Fibroblast of peridontal ligament (primary cell): ENCODE data around the gene PTPRD.
A peak's percentile ranks its signal among the peaks of the same experiment; 100 is the strongest.
"Not testable (repeated sequence)": the region's sequence is repeated elsewhere in the genome, so short reads cannot be mapped to it uniquely, and the experiment has no call there.

ENCODE experiments used
- DNase-seq: peaks from one replicate; pipeline ENCODE4 v3.0.0-alpha.2; 2010; ENCODE audit errors: extremely low read depth

The PTPRD gene

DNA sequence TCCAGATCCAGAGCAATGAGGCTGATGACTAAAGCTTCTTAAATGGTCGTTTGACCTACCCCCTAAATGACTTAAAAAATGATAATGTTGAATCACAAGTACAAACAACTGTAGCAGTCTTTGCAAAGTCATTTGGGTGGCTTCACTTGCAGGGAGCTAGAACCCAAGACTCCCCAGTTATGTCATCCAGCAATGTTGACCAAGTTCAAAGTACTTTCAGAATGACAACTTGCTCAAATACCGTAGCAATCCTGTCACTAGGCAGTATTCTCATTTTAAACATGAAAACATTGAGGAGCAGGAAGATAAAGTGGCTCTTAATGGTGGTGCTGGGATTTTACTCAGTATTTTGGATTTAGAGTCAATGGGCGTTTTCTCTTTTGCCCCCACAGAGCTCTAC lies 1596.2 kb downstream of the PTPRD start:
- no peak for DNase-seq

DNA sequence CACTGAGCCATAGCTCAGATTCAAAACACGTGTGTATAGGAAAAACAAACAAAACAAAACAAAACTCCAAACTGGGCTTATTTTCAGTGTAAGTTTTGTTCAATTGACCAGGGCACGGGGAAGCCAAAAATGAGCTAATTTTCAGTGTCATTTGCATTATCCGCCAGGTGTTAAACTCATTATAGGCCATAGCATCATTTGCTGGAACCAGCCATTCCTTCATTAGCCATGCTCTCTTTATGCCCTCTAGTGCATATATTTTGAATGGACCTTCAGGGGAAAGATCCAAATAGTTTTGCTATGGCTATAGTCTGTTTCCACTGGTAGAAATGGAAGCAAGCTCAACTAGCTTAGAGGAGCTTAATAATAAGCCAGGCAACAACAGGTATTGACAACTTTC lies 1608.0 kb downstream of the PTPRD start:
- no peak for DNase-seq

DNA sequence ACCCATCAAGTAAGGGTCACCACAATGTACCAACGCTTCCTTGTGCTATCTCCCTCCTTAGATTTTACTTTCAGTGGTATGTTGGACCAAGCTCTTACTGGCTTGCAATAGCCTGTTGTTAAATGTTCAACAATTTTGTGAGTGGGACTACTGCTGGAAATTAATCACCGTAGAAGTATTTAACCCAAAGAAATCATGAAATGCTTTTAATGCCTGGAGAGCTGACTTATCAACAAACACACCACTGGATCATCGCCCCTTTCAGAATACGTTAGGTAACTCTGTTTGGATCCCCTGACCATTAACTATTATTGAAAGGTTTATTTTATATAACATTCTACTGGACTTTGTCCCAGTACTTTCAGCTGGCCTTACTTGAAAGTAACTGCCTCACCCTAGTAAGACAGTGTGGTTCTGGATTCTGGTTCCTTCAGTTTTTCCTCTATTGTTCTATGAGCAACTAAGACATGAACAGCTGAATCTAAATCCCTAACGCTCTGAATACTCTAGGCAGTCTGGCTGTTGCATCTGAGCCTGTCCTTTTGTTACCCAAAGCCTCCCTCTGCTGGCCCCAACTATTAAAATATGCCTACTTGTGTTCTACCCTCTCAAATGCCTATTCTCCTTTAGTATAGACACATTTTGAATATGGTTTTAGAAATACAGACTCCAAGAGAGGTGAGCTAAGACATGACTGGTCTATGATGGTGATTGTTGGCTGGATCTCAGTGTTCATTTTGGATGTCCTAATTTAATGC lies 1609.8 kb downstream of the PTPRD start:
- peak; percentile 19 for DNase-seq

DNA sequence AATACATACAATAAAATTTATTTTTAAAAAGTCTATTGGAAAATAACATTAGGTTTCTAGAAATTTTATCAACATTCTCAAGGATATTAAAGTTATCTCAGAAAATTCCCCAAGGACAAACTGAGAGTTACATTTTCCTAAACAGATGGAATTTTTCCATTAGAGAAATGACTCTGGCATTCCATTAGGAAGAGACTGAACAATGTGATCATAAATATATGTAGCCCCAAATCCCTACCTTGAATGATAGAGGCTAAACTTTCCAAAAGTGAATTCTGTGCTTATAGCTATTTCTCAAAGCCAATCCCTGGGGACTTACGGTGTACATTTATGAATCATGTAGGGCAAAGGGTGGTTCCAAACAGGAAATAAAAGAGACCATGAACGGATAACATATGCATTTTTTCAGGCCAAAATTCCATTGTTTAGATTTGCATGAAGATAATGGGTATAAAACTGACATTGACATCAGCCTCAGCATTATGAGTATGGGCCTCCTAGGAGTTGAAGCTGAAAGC lies 1632.2 kb downstream of the PTPRD start:
- no peak for DNase-seq

DNA sequence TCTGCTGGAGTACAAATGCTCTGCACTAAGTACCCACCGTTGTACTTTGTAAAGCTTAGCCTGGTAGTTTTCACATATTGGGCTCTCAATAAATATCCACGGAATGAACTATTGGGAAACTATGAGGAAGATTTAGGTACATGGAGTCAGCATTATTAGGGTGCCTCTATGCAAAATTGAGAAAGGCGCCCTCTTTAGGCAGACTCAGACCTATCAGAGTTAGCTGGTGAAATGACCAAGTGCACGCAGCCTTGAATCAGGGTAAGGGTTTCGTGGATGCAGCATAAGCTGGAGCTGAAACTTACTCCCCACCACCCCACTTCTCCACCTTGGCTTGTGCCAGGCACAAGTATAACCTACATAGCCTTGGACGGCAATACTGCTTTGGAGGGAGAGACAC lies 1634.5 kb downstream of the PTPRD start:
- DNase-seq, result no peak

DNA sequence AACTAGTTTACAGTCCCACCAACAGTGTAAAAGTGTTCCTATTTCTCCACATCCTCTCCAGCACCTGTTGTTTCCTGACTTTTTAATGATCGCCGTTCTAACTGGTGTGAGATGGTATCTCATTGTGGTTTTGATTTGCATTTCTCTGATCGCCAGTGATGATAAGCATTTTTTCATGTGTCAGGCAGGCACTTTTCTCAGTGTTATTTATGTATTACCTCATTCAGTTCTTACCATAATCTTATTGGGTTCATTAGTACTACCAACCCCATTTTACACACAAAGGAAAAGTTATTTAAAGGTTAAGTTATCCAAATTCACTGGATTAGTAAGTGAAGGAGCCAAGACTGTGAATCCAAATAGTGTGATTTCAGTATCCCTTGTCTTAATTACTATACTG lies 1644.5 kb downstream of the PTPRD start:
- DNase-seq, result not testable (repeated sequence)

DNA sequence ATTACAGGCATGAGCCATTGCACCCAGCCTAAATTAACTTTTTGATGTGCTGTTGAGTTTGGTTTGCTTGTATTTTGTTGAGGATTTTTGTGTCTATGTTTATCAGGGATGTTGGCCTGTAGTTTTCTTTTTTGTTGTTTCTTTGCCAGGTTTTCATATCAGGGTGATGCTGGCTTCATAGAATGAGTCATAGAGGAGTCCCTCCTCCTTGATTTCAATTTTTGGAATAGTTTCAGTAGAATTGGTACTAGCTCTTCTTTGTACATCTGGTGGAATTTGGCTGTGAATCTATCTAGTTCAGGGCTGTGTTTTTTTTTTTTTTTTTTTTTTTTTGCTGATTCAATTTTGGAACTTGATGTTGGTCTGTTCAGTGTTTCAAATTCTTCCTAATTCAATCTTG lies 1648.9 kb downstream of the PTPRD start:
- DNase-seq, result no peak

DNA sequence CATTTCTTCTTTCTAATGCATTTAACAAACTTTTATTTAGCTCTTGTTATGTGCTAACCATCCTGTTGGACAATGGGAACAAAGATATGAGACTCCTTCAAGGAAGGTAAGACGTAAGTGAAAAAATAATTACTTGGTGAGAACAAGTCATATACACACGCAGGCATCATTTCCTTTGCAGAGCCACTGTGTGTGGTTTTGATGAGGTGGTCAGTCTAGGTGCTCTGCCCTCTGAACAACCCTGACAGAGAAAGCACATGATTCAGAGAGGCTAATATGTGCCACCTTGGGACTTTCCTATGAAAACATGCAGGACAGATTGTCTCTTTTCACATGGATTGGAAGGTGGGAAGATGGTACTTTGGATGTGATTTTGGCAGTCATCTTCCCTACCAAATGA lies 1650.7 kb downstream of the PTPRD start:
- DNase-seq, result no peak

DNA sequence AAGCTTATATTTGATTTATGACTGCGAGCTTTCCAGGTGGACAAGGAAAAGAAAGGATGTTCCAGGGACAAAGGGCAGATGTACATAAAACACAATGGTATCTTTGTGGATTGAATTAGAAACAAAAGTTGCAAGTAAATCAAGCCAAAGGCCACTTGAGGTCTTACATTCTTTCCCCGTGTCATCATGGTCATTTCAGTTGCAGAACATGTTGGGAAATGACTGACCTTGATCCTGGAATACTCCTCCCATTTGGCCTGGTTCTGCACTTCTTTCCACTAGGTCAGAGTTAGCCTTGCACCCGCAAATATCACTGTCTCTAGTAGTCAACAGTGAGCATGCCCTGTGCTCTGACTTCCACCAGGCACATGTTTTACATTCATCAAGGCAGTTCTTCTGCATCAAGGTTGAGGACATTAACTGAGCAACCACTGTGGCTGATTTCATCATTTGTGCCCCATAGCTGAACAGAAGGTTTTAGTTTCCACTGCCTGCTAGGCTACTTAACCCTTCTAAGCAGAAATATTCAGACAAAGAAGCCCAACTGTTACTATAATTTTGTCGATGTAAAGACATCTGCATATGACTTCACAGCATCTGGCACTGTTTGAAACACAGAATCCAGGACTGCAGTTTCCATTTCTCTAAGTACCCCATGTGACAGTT lies 1651.5 kb downstream of the PTPRD start:
- peak; percentile 1 for DNase-seq

DNA sequence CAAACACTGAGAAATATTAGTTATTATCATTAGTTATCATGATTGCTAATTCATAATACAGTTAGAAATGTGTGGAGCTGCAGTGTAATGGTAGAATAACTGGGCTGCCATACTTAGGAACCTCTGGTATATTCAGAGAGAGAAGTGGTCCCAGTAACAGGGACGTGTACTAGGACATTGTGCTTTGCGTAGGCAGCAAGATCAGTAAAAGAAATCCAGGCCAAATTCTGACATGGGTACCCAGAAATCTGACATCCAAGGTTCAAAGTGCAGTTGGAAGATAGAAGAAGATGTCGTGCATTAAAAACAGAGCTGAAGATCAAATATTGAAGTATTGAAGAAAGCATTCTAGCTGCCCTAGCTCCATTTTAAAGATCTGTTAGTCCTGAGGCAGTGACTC lies 1652.5 kb downstream of the PTPRD start:
- no peak for DNase-seq

DNA sequence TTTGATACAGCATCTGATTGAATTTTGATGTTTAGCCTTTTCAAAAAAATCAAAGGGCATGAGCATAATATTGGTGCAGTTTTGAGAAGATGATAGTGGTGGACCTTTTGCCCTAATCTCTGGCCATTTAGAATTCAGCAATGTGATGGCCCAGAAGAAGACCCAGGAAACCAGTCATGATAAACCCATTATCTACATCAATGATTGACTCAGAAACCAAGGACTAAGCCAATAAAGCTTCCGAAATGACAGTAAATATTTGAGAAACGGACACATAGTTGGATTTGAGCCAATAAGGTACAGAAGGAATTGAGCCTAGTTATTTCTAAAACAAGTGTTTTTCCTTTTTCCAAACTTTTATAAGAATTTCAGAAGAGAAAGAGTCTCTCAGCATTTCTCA lies 1654.4 kb downstream of the PTPRD start:
- DNase-seq, result no peak

DNA sequence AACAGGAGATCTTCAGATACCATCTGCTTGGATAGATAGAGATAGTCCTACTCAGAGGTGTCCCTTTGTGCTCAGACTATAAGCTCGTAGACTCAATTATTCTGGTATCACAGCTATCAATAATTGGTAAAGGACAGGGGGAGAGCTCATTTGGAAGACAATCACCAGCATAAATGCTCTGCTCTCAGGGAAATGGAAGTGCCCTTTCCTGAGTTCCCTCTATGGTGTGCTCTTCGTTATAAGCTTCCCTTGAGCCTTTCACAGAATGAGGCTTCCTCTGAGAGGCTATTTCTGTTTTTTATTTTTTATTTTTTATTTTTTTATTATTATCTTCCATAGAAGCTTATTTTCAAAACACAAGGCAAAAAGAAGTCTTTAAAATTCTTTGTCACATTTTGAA lies 1657.5 kb downstream of the PTPRD start:
- DNase-seq, result no peak

DNA sequence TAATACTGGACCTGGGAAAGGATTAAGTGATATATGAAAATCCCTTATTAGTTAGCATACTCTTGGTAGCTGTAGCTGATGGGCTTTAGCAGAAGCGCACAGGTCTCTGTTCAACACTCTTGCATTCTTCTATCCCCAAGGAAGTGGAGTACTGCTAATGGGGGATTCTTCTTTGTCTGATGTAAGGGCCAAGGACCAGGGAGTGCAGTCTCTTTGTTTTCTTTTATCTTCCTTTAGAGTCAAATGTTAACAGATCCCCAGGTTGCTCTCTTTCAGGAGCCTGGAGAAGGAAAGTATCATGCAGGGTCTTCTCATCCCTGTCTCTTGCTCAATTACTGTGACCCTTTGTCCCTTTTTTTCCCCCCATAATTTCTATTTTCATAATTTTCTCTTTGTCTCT lies 1666.3 kb downstream of the PTPRD start:
- no peak for DNase-seq

DNA sequence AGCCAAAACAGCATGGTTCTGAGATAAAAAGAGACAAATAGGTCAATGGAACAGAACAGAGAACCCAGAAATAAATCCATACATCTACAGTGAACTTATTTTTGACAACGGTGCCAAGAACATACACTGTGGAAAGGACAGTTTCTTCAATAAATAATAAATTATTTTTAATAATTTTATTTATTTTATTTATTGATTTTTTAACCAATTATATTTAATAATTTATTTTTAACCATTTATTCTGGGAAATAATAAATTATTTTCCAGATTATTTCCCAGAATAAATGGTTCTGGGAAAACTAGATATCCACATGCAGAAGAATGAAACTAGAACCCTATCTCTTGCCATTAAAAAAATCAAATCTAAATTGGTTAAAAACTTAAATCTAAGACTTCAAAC lies 1669.4 kb downstream of the PTPRD start:
- no peak for DNase-seq

DNA sequence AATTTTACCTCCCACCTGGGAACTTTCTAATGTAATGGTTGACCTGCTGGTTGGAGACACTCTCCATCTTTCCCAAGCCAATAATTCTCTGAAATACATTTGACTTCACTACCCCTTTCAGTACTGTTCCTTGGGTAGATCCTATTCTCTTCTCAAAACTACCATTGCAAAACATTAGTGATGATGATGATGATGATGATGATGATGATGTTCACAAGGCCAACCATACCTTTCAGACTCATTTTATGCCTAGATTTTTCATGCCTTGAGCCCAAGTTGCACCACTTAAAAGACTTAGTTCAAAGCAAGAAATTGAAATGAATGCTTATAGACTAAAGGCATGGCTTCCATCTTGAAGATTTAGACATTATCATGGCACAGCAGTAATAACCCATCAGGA lies 1672.2 kb downstream of the PTPRD start:
- DNase-seq, result no peak

DNA sequence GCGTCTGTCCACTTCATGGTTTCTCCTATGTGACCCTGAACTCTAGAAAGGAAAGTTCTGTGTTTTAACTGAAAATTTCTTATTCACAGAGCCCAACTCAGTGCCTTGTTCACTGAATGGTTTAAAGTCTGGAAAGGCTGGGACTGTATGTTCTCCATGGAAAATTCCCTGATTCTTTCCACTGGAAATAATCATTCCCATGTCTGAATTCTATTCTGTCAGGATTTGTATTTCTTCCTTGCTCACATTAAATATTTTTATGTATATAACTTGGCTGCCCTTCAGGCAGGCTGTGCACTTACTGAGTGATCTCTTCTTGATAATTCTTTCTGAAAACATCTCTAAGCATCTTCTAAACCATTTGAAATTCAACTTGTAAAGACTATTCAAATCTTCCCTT lies 1686.3 kb downstream of the PTPRD start:
- DNase-seq, result no peak

DNA sequence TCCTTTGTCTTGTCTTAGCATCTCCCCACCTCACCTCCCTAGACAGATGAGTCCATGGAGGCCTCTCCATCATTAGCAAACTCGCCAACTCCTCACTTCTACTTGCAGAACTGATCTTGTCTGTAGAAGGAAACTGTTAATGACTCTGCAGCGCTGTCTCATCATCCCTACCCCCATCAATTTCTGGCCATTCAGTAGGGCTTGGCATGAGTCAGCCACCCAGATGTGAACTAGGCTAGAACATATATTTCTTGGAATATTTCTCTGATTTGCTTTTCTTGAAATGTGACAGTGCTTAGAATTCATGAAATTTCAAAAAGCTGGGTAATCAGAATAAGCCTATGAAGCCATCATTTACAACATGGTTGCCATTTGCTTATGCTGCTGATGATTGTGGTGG lies 1688.2 kb downstream of the PTPRD start:
- peak; percentile 13 for DNase-seq

DNA sequence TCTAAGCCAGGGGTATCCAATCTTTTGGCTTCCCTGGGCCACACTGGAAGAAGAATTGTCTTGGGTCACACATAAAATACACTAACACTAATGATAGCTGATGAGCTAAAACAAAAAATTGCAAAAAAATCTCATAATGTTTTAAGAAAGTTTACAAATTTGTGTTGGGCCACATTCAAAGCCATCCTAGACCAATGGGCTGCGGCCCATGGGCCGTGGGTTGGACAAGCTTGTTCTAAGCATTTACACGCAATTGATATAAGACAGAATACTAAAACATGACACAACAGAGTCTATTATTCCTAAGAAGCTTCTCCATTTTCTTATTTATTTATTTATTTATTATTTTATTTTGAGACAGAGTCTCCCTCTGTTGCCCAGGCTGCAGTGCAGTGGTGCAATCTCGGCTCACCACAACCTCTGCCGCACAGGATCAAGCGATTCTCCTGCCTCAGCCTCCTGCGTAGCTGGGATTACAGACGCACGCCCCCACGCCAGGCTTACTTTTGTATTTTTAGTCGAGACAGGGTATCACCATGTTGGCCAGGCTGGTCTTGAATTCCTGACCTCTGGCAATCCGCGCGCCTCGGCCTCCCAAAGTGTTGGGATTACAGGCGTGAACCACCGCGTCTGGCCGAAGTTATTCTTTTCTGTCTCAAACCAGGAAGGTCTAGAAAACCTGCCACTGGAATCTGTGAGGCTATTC lies 1692.2 kb downstream of the PTPRD start:
- DNase-seq, result not testable (repeated sequence)

DNA sequence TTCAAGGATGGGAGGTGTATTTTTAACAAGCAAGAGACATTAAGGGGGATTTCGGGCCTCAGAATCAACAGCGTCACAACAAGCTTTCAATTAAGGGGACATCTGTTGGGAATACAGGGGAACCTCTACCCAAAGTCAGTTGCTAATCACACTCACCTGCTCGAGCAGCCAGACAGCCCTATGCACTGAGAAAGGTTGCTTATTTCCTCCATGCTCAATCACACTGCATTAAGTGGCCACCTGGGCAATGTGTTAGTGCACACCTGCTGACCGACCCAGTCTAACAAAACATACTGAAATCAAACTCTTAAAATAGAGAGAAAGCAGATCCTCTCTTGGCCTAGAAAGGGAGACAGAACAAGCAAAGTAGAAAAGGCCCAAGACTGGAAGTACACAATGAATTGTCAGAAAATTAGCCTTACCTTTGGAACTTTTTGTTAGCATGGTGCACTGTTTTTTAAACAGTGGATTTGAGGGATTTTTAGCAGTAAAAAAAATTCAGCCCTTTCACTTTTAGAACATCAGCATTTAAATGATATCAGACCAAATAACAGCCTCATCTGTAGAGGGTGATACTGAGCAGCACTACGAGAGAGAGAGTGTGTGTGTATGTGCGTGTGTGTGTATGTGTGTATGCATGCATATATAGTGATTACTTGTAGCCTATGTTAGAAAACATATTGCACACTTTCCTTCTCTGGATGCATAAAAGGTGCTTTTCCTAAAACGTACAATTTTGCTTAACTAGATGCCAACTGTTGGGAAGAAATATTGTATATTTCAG lies 1694.7 kb downstream of the PTPRD start:
- no peak for DNase-seq

DNA sequence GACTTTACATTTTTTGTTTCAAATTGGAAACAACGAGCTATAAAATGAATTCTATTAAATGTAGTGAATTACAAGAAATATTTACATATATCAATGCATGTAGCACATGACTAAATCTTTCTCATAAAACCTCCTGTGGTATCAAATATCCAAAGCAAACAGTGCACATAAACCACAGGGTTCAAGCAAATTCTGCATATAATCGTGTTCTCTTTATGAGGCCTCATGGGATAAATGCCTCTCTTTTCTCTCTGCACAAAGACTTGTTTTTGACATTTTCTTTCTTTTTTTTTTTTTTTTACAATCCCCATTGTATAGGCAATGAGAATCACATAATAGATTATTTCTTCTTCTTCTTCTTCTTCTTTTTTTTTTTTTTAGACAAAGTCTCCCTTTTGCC lies 1696.0 kb downstream of the PTPRD start:
- no peak for DNase-seq

DNA sequence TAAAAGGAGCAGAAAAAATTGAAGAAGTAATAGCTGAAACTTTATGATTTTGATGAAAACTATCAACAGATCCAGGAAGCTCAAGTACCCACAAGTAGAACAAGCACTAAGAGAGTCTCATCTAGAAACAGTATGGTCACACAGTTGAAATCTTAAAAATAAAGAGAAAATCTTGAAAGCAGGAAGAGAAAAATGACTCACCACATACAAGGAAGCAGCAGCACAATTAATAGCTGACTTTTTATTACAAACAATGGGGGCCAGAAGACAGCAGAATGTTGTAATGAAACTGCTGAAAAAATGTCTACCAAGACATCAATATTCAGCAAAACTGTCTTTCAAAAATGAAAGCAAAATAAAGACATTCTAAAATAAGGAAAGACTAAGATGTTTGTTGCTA lies 1704.9 kb downstream of the PTPRD start:
- DNase-seq, result no peak

DNA sequence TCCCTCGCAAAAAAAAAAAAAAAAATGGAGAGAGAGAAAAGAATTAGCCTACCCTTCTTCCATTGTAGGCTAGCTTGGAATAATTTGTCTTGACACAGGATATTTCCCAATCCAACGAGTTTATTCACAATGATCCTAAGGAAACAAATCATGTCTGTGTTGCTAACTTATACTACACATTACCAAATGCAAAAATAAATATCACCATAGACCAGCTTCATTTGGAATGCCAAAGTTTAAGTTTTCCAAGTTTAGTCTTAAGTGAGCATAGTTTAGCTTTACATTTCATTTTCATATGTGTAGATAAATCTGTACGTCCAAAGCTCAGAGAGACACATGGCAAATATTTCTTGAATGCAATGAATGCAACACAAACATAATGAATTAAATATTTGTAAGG lies 1707.1 kb downstream of the PTPRD start:
- no peak for DNase-seq
